ENCODE measurements around the gene MCM5. TPM values are rescaled to one million over a fixed set of nuclear protein-coding genes. Genes with fewer than 3 reads are reported as not detected.

Gene MCM5
- total RNA-seq, 1 donor from 2014 or later = 206 TPM

DNA sequence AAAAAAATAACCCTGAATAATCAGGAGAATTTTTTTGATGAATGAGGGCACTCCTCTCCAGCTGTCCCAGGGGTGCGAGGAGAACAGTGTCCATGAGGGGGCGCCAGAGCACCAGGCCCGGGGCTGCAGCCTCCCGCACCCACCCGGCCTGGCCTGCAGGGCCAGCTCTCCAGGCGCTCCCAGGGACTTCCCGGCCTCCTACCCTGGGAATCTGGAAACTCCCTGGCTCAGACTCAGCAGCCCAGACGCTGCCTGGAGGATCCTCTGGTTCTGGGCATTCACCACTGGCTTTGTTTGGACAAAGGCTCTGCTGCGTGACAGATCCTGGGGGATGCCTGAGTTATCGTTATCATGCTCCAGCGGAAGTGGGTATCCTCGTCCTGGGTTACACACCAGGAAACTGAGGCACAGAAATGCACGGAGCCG, 31.0 kb downstream of the MCM5 start:
- intact Hi-C loops (cut with micrococcal nuclease) = loop anchor here (1.0 to 10.0 kb wide), 3 partner anchors 151 to 694 kb away; no protein-coding TSS in a partner anchor

DNA sequence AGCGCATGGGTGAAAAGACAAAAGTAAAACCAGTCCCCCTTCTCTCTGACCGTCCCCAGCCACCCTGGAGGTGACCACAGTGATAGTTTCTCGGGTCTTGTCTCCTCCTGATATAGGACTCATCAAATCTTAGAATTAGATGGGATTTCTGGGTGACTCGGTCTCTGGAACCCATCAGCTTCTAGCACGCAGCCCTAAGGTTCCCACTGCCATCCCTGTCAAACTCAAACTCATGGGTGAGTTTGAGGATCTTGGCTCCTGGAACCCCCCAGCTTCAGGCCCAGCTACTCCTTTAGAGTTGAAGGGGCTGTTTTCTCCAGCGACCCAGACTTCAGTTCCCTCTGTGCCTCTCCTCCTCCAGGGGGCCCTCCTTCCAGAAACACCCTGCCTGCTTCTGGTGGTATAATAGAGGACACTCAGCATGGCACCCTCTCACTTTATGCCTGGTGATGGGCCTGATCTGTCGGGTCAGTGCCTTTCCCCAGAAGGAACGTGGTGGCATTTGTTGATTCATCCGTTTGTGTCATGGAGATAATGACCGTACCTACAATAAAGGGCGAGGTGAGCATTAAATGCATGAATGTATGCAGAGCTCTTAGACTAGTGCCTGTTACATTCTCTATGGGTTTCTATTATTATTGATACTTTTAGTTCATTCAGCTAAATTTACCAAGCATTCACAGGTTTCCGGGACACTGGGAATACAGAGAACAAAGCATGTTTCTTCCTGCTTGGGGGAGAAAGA, 31.7 kb downstream of the MCM5 start:
- intact Hi-C loops (cut with micrococcal nuclease) = loop anchor here (5.0 to 10.0 kb wide), 2 partner anchors 151 to 693 kb away; no protein-coding TSS in a partner anchor

DNA sequence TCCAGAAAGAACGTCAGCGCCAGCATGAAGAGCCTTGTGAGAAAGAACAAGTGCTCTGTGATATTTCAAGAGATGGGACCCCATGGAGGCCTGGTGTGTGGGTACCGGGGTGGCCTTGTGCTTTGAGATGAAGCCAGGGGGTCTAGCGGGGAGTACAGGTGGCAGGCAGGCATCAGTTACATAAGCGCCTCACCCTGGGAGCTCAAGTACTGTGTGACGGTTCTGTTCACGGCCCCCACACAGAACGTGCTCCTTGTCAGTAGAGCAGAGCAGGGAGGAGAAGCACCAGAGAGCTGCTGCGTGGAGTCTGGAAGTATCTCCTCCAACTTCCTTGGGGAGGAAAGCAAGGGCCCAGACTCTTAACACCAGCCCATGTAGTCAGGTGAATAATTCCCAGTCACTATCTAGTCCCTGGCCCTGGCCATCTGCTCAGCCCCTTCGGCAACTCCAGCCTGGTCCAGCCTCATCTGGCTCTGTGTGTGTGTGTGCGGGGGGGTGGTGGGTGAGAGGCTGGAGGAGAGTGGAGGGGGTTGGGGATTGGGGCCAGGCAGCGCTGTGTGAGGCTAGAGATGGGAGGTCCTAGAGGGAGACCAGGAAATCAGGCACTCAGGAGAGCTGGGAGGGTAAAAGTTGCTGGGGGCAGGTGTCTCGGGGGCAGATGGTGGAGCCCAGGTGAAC, 32.4 kb downstream of the MCM5 start:
- intact Hi-C loops (cut with micrococcal nuclease) = loop anchor here (5.0 to 10.0 kb wide), 2 partner anchors 150 to 692 kb away; no protein-coding TSS in a partner anchor

DNA sequence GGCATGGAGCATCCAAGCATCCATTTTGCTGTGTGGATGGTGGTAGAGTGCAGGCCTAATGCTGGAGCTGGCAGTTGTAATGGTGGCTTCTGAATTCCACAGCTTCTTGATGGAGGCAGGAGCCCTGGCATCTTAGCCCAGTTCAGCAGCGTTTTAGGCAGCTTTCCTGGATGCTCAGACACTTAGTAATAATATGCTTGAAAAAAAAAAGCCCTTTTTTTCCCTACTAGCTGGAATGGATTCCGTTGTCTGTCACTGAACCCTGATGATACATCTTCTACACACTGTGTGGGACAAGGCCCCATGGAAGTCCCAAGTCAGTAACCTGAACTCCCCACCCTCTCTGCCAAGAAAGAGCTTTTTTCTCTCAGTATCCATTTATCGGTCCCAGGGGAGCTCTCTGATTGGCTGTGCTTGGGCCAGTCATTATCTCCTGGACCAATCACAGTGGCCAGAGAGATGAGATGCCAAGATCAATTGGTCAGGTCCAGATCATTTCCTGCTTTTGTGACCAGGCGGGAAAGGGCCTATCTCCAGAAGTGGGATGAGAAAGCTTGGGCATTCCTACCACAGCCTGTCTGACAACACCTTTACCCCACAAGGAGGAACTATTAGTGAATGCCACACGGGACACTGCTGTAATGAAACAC, 34.2 kb downstream of the MCM5 start:
- intact Hi-C loops (cut with micrococcal nuclease) = loop anchor here (5.0 to 10.0 kb wide), 2 partner anchors 148 to 691 kb away; no protein-coding TSS in a partner anchor

DNA sequence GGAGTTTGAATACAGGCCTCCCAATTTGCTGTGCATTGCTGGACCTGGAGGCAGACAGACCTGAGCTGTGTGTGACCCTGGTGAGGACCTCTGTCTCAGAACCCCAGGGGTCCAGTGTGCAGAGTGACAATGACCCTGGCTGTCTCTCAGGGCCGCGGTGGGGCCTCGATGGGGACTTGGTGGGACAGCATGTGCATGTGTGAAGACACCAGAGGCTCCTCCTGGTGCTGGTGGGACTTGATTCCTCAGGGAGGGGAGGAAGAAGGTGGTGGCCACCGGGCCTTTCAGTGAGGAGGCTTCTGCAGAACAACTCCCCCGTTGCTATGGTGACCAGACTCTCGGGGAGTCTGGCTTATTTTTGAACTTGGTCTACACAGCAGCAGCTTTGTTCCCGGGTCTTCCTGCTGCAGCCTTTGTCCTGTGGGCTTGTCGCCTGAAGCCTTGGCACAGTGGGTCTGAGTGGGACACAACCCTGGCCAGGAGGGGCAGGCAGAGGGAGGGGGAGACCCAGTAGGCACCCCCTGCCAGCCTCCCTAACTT, 35.3 kb downstream of the MCM5 start:
- intact Hi-C loops (cut with micrococcal nuclease) = loop anchor here (10.0 kb wide), 1 partner anchor 690 kb away; no protein-coding TSS in a partner anchor

DNA sequence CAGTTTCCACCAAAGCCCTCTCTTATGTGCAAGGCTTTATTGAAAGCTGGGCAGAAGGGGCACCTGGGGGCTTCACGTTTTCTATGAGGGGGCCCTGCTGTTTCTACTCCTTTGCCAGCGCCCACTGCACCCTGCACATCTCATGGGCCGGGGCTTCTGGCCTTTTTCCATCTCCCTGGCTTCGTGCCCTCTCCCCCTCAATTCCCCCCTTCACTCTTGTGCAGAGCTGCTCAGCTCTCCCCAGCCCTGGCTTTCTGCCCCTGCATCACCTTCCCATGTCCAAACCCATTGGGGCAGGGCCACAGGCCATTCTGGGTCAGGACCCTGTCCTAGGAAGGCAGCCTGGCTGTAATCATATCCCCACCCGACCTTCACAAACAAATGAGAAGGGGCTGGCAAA, 36.5 kb downstream of the MCM5 start:
- intact Hi-C loops (cut with micrococcal nuclease) = loop anchor here (10.0 kb wide), 1 partner anchor 688 kb away; no protein-coding TSS in a partner anchor

DNA sequence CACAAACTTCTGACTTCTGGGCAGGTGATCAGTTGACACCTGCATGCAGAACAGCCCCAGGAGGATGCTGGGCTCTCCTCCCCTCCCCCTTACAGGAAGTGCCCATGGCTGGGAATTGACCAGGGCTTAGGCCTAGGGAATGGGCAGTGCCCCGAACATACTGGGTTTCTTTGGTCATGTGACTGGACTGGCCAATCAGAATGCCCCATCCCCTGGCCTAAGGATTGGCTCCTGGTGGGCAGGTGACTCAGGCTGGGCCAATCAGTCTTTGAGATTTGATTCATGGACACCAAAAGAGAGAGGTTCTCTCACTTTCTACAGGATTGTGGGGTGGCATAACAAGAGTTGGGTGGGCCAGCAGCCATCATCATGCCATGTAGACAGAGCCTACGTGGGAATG, 37.1 kb downstream of the MCM5 start:
- intact Hi-C loops (cut with micrococcal nuclease) = loop anchor here (10.0 kb wide), 1 partner anchor 688 kb away; no protein-coding TSS in a partner anchor

DNA sequence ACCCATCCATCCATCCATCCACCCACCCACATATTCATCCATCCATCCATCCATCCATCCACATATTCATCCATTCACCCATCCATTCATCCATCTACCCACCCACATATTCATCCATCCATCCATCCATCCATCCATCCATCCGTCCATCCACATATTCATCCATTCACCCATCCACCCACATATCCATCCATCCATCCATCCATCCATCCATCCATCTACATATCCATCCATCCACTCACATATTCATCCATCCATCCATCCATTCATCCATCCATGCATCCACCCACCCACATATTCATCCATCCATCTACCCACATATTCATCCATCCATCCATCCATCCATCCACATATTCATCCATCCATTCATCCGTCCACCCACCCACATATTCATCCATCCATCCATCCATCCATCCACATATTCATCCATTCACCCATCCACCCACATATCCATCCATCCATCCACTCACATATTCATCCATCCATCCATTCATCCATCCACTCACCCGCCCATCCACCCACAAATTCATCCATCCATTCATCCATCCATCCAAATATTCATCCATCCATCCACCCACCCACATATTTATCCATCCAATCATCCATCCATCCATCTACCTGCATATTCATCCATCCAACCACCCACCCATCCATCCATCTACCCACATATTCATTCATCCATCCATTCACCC, 38.9 kb downstream of the MCM5 start:
- intact Hi-C loops (cut with micrococcal nuclease) = loop anchor here (10.0 kb wide), 1 partner anchor 686 kb away; no protein-coding TSS in a partner anchor

DNA sequence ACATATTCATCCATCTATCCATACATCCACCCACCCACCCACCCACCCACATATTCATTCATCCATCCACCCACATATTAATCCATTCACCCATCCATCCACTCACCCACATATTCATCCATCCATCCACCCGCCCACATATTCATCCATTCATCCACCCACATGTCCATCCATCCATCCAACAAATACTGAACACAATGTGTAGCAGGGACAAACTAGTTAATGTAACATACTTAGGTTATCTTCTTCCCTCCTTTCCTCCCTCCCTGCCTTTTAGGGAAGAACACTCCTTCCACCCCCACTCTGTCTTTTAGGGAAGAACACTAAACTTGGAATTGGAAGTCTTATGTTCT, 39.4 kb downstream of the MCM5 start:
- intact Hi-C loops (cut with micrococcal nuclease) = loop anchor here (10.0 kb wide), 1 partner anchor 685 kb away; no protein-coding TSS in a partner anchor

DNA sequence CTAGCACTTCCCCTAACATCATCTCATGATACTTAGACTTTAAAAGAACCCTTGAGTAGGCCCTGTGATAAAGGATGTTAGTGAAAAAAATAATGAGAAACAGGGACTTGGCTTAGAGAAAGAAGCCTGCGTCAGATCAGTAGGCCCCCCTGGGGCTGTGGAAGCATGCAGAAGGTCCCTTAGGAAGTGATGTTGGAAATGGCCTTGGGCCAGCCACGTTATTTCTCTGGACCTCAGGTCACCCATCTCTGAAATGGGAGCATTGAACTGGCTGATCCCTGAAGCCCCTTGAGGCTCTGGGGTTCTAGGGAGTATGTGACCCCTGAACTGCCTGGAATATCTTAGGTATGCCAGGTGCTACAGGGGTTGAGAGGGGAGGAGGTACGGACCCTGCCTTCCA, 40.2 kb downstream of the MCM5 start:
- intact Hi-C loops (cut with micrococcal nuclease) = no loop called here

DNA sequence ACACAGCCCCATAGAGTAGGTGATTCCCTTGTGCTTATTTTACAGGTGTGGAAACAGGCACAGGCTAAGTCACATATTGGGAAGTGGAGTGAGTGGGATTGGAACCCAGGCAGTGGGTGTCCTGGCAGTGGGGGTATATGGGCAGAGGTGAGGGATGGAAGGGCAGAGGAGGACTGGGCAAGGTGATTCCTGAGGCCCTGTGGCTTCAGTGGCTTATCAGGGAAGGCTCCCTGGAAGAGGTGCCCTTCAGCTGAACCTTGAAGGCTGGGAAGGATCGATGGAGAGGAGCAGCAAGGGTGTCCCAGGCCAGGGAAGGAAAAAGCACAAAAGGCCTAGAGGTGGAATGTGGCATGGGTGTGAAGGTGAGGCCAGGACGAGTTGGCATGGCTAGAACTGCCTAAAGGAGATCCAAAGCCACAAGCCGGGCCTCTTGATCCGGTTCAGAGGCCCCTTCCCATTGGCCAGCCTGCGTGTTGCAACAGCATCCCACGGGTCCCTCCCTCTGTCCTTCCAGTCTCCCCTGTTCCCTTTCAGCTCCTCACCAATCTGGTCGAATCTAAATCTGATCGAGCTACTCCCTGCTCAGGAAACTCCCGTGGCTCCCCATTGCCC, 41.7 kb downstream of the MCM5 start:
- intact Hi-C loops (cut with micrococcal nuclease) = no loop called here

DNA sequence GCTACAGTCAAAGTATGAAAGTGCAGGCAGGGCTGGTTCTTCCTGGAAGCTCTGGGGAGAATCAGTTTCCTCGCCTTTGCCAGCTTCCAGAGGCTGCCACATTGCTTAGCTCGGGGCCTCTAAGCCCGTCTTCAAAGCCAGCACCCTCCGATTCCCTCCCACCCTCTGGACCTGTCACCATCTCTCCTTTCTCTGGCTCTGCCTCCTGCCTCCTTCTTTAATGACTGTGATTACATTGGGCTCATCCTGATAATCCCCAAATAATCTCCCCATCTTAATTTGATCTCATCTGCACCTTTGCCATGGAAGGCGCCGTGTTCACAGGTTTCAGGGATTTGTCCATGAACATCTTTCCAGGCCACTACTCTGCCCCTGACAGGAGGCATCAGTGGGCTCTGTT, 42.5 kb downstream of the MCM5 start:
- intact Hi-C loops (cut with micrococcal nuclease) = no loop called here

DNA sequence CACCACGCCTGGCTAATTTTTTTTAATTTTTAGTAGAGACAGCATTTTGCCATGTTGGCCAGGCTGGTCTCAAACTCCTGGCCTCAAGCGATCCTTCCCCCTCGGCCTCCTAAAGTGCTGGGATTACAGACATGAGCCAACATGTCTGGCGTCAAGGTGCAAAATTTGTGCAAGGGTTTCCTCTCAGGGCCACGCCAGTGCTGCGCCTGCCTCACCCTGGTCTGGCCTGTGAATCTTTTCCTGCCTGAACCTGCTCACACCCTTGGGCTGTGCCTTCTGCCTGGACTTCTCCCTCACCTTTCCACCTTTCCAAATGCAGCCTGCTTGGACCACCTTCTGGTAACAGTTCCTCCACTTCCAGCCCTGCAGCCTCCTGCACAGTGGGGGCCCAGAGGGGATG, 43.4 kb downstream of the MCM5 start:
- intact Hi-C loops (cut with micrococcal nuclease) = no loop called here

DNA sequence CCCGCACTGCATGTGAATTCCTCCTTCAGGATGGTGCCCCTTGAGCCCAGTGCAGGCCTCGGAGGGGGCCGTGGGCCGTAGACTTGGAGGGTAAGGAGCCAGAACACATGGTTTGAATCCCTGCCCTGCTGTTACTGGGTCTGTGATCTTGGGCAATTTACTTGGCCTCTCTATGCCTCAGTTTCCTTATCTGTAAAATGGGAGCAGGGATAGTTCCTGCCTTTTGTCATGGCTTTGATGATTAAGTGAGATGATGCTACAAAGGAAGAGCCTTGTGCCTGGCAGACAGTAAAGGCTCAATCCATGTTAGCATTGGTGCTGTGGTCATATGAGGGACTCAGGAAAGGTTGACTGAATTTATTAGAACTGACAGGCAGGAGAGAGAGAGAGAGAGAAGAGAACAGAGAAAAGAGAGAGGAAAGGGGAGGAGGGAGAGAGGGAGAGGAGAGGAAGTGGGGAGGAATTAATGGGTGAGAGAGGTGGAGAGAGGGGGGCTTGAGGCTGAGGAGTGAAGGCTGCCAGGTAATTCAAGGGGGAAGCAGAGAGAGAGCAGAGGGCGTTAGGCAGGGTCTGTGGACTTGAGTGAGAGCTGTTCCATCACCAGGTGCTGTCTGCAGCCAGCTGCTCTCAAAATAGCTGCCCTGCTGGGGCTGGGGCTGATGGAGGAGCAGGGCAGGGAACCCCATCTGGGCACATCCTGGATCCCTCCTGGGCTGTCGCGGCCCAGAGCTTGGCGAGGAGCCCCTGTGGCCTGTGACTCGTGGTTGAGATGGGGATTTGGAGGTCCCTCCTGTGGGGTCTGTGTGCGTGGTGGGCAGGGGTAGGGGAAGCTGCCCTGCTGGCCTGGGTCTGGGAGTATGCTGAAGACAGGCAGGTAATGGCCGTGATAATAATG, 44.1 kb downstream of the MCM5 start:
- intact Hi-C loops (cut with micrococcal nuclease) = no loop called here

DNA sequence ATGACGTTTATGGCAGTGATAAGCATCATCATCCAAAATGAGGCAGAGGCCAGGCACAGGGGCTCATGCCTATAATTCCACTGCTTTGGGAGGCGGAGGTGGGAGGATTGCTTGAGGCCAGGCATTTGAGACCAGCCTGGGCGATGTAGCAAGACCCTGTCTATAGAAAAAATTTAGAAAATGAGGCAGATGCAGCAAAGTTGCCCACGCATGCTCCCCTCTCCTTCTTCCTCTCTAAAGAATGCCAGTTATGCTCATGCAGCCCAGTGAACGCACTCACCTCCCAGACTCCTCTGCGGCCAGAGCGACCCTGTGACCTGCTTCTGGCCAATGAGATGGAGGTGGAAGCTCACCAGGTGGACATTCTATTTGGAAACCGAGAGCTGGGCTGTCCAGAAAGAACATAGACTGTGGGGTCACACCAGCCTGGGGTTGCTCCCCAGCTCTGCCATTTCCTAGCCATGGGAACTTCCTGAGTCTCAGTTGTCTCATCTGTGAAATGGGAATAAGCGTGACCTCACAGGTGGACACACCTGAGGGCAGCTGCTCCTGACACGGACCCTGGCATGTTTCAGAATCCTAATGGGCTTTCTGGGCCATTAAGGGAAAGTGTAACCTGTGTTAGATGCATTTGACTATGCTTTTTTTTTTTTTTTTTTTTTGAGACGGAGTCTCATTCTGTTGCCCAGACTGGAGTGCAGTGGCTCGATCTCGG, 44.9 kb downstream of the MCM5 start:
- intact Hi-C loops (cut with micrococcal nuclease) = no loop called here

DNA sequence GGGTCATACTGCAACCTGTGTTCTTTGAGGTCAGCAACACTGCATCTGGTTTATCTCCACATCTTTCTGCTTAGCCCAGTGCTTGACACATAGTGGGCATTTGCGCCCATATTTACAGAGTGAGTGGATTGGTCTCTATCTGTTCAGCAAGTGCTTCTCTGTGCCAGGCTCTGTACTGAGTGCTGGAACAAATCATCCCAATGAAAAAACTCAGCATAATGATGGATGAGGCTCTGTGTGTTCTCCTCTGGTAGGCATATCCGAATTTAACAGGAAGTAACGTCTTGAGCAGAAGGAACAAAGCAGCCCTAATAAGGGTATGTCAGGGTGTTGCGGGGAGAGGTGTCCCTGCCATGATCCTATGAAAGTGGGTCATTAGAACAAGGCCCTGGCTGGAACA, 46.0 kb downstream of the MCM5 start:
- intact Hi-C loops (cut with micrococcal nuclease) = no loop called here

DNA sequence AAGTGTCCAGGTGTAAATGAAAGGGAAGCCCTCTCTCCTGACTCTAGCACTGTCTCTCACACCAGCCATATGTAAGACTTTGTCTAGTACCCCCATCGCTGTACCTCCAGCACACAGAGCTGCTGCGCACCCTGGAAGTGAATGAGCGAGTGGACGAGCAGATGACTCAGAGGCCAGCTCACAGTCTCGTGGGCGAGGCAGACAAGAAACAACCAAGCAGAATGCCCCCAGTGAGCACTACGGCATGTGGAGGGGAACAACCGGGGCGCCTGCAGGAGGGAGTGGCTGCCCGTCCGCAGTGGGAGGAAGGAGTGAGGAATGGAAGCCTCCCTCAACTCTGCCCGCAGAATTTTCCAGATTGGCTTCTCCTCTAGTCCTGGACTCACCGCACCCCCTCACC, 46.4 kb downstream of the MCM5 start:
- intact Hi-C loops (cut with micrococcal nuclease) = no loop called here

DNA sequence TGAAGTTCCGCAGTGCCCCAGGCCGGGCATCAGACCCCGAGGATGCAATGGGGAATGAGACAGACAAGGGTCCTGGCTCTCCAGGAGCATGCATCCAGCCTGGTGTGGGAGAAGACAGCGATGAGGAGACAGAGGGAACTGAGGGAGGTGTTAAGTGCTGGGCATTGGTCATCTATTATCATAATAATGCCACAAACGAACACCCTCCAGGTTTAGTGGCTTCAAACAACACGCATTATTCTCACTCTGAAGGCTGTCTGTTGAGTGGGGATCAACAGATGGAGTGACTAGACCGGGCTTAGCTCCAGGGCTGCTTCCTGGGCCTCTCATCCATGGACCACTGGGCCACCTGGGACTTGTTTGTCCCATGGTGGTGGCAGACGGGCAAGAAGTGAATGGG, 48.6 kb downstream of the MCM5 start:
- intact Hi-C loops (cut with micrococcal nuclease) = no loop called here
